HL-60 (cell line): Measurements from ENCODE around the gene FEV.
A peak's percentile ranks its signal among the peaks of the same experiment; 100 is the strongest.

ENCODE experiments used
- DNase-seq, 2 experiments: peaks; one replicate each; pipeline ENCODE4 v3.0.0-alpha.2; 2010 to 2020; ENCODE audit warnings: low read depth in 1 of 2, low spot score in 1 of 2
- H3K27ac ChIP-seq: fragments of 250-450 bp; sonication (Bioruptor Pico); replicated peaks from 2 replicates; pipeline ENCODE4 v1.5.1; 2020; ENCODE audit warnings: mild to moderate bottlenecking, moderate library complexity
- H3K27me3 ChIP-seq: fragments of 250-450 bp; sonication (Bioruptor Pico); 2 replicates; pipeline ENCODE4 v1.5.1; 2021; ENCODE audit warnings: mild to moderate bottlenecking, moderate library complexity; ENCODE audit not compliant: insufficient read depth, poor library complexity, severe bottlenecking
- H3K4me3 ChIP-seq: replicated peaks from 2 replicates; pipeline ENCODE4 v1.5.1; 2011; ENCODE audit warnings: mild to moderate bottlenecking, control low read depth, low read length; ENCODE audit not compliant: insufficient read depth
- GABPA ChIP-seq: IDR thresholded peaks from 2 replicates; pipeline ENCODE4 v1.6.1; 2012; ENCODE audit warnings: low read depth
- POLR2AphosphoS5 ChIP-seq: IDR thresholded peaks from 2 replicates; pipeline ENCODE4 v1.6.1; 2012; ENCODE audit warnings: low read depth
- SPI1 ChIP-seq: IDR thresholded peaks from 2 replicates; pipeline ENCODE4 v1.6.1; 2012; ENCODE audit warnings: low read depth, mild to moderate bottlenecking, borderline replicate concordance
- TF ChIP-seq, protein P1 (sequence below): IDR thresholded peaks from 2 replicates; pipeline ENCODE4 v1.6.1; 2012; ENCODE audit warnings: low read depth; ENCODE audit not compliant: insufficient replicate concordance
- TF ChIP-seq, protein P2 (sequence below): IDR thresholded peaks from one replicate; pipeline ENCODE4 v1.5.1; 2011; ENCODE audit warnings: low read length, control low read depth, inconsistent platforms; ENCODE audit not compliant: insufficient read depth

The FEV gene

DNA sequence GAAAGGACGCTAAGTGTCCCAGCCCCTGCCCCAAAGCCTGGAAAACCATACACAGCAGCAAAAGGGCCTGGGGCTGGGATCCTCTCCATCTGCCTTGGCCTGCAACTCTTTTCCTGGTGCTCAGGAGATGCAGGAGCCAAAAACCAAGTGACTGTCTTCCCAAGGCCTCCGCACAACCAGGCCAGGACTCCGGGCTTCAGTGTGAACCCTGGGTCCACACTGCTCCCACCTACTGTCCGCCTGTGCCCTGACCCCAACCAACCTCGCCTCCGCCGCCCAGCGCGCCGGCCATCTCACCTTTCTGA, 1.1 kb downstream of the FEV start:
- H3K4me3 ChIP-seq, result no peak overlapping the region
- H3K27ac ChIP-seq, result no peak overlapping the region
- TF ChIP-seq POLR2AphosphoS5, result no peak
- no peak for TF ChIP-seq GABPA
- TF ChIP-seq SPI1, result no peak
- TF ChIP-seq, protein P1, sequence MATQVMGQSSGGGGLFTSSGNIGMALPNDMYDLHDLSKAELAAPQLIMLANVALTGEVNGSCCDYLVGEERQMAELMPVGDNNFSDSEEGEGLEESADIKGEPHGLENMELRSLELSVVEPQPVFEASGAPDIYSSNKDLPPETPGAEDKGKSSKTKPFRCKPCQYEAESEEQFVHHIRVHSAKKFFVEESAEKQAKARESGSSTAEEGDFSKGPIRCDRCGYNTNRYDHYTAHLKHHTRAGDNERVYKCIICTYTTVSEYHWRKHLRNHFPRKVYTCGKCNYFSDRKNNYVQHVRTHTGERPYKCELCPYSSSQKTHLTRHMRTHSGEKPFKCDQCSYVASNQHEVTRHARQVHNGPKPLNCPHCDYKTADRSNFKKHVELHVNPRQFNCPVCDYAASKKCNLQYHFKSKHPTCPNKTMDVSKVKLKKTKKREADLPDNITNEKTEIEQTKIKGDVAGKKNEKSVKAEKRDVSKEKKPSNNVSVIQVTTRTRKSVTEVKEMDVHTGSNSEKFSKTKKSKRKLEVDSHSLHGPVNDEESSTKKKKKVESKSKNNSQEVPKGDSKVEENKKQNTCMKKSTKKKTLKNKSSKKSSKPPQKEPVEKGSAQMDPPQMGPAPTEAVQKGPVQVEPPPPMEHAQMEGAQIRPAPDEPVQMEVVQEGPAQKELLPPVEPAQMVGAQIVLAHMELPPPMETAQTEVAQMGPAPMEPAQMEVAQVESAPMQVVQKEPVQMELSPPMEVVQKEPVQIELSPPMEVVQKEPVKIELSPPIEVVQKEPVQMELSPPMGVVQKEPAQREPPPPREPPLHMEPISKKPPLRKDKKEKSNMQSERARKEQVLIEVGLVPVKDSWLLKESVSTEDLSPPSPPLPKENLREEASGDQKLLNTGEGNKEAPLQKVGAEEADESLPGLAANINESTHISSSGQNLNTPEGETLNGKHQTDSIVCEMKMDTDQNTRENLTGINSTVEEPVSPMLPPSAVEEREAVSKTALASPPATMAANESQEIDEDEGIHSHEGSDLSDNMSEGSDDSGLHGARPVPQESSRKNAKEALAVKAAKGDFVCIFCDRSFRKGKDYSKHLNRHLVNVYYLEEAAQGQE, result no peak
- peaks cover 79% of the 10 kb centered on the region for H3K27me3 ChIP-seq
- no peak for DNase-seq

DNA sequence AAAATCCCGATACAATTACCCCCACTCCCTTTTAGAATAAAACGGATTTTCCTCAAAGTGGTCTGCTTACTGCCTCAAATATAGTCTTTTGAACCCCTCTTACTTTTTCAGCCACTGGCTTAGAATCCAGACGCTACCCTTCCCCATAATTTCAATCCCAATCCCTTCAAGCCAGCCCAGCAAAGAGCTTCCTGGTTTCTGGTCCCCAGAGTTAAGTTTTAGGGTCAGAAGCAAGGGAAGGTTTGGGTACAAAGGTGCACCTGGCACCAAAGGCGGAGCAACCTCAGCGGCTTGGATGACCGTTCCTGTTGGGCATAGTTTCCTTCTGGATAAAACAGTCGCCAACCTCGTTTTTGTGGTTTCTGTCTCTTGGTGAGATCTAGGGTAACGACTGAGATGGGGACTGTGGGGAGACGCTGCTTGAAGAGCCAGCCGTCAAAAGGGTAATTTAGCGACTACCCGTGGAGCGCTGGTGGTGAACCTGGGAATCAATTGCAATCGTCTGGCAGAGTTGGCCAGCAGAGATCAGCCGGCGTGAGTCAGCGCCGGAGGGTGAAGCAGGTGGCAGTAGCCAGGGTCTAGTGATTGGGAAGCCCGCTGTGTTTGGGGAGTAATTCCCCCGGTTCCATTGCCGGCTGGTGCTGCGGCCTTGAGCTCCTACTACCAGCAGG, 1.6 kb downstream of the FEV start:
- H3K27ac ChIP-seq, result no peak overlapping the region
- no peak overlapping the region for H3K4me3 ChIP-seq
- TF ChIP-seq, protein P2, sequence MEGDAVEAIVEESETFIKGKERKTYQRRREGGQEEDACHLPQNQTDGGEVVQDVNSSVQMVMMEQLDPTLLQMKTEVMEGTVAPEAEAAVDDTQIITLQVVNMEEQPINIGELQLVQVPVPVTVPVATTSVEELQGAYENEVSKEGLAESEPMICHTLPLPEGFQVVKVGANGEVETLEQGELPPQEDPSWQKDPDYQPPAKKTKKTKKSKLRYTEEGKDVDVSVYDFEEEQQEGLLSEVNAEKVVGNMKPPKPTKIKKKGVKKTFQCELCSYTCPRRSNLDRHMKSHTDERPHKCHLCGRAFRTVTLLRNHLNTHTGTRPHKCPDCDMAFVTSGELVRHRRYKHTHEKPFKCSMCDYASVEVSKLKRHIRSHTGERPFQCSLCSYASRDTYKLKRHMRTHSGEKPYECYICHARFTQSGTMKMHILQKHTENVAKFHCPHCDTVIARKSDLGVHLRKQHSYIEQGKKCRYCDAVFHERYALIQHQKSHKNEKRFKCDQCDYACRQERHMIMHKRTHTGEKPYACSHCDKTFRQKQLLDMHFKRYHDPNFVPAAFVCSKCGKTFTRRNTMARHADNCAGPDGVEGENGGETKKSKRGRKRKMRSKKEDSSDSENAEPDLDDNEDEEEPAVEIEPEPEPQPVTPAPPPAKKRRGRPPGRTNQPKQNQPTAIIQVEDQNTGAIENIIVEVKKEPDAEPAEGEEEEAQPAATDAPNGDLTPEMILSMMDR, result no peak
- no peak for TF ChIP-seq GABPA
- H3K27me3 ChIP-seq, result peaks cover 74% of the 10 kb centered on the region
- DNase-seq, result no peak

DNA sequence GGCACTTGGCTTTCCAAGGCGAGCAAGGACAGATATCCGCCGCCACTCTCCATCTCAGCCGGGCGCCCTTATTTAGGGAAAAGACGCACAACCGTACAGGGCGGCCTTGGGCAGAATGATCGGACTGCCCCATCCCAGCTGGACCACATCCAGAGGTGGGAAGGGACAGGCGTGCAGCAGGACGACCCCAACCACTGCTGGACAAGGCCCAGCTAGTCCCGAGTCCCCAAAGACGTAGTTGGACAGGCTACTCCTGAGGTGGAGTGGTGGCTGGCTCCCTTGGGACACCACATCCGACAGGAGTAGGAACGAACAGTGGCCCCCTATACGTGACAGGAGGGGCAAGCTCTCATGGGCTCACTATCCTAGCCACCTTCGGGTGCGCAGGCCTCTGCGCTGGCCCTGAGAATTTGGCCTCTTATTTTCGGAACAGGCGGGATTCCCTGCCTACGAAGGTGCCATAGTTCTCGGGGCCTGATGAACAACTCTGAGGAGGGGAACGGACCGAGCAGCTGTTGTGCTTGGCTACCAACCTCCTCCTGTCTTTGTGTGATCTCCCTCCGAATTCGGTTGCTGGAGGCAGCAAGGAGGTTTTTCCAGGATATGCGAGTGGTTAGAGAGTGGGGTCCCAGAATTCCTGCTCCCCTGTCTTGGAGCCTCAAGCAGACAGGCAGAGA, 2.3 kb downstream of the FEV start:
- DNase-seq, result no peak
- no peak overlapping the region for H3K27ac ChIP-seq
- no peak overlapping the region for H3K4me3 ChIP-seq
- TF ChIP-seq GABPA, result no peak
- TF ChIP-seq, protein P1, result peak; percentile 16
- H3K27me3 ChIP-seq, result peaks cover 69% of the 10 kb centered on the region

DNA sequence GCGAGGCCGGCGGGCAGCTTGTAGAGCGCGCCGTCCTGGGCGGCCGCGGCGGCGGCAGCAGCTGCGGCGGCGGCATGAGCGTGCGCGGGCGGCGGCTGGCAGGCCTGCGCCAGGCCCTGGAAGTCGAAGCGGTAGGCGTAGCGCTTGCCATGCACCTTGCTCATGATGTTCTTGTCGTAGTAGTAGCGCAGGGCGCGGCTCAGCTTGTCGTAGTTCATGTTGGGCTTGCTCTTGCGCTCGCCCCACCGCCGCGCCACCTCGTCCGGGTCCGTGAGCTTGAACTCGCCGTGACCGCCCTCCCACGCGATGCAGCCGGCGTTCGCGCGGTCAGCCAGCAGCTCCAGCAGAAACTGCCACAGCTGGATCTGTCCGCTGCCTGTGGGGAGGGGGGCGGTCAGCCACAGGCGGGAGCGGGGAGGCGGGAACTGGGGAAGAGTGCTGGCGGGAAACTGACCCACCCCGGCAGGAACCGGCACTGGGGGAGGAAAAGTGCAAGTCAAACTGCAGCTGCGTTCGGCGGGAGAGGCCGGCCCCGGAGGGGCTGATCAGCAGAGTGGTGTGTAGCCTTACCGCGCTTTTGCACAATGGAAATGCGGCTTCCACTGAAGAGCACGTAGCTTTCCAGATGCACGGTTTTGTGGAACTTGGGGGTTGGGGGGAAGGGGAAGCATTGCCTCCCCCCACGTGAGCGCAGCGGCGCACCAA, 3.0 kb downstream of the FEV start:
- peak in 1 of 2 experiments; percentile 49 for DNase-seq
- TF ChIP-seq GABPA (no peak), POLR2AphosphoS5 (no peak), SPI1 (no peak)
- TF ChIP-seq, protein P2, result no peak
- H3K27me3 ChIP-seq, result peaks cover 67% of the 10 kb centered on the region
- H3K4me3 ChIP-seq, result no peak overlapping the region
- no peak overlapping the region for H3K27ac ChIP-seq
